Measurements from ENCODE around the gene NKD1.
"Not testable (repeated sequence)": the region's sequence is repeated elsewhere in the genome, so short reads cannot be mapped to it uniquely, and the experiment has no call there.

Gene NKD1

GRCh38 chr16:50520451-50521245, 27.5 kb upstream of the NKD1 start:
- DNase-seq (ENCODE audit: low read depth in 2 of 2): no peak

GRCh38 chr16:50521246-50521900, 26.8 kb upstream of the NKD1 start:
- DNase-seq (ENCODE audit: low read depth in 2 of 2): no peak

GRCh38 chr16:50522324-50522723, 25.9 kb upstream of the NKD1 start:
- DNase-seq (ENCODE audit: low read depth in 2 of 2): no peak

- no peak for DNase-seq (ENCODE audit: low read depth in 2 of 2)
Observed at GRCh38 chr16:50523710-50524109, 24.5 kb upstream of the NKD1 start.

- no peak for DNase-seq (ENCODE audit: low read depth in 2 of 2)
Observed at GRCh38 chr16:50525262-50525661, 22.9 kb upstream of the NKD1 start.

GRCh38 chr16:50525716-50526115, 22.5 kb upstream of the NKD1 start:
- DNase-seq (ENCODE audit: low read depth in 2 of 2): no peak

GRCh38 chr16:50526249-50526648, 21.9 kb upstream of the NKD1 start:
- no peak for DNase-seq (ENCODE audit: low read depth in 2 of 2)

GRCh38 chr16:50526796-50527195, 21.4 kb upstream of the NKD1 start:
- no peak for DNase-seq (ENCODE audit: low read depth in 2 of 2)

- no peak for DNase-seq (ENCODE audit: low read depth in 2 of 2)
Observed at GRCh38 chr16:50528820-50529219, 19.4 kb upstream of the NKD1 start.

GRCh38 chr16:50529334-50529733, 18.9 kb upstream of the NKD1 start:
- no peak for DNase-seq (ENCODE audit: low read depth in 2 of 2)

GRCh38 chr16:50530277-50531236, 17.6 kb upstream of the NKD1 start:
- DNase-seq (ENCODE audit: low read depth in 2 of 2): no peak

GRCh38 chr16:50531359-50531758, 16.8 kb upstream of the NKD1 start:
- DNase-seq (ENCODE audit: low read depth in 2 of 2): no peak

- DNase-seq (ENCODE audit: low read depth in 2 of 2): no peak
Observed at GRCh38 chr16:50531901-50532300, 16.3 kb upstream of the NKD1 start.

GRCh38 chr16:50532576-50532975, 15.6 kb upstream of the NKD1 start:
- no peak for DNase-seq (ENCODE audit: low read depth in 2 of 2)

- no peak for DNase-seq (ENCODE audit: low read depth in 2 of 2)
Observed at GRCh38 chr16:50533317-50533716, 14.9 kb upstream of the NKD1 start.

- no peak for DNase-seq (ENCODE audit: low read depth in 2 of 2)
Observed at GRCh38 chr16:50534091-50534490, 14.1 kb upstream of the NKD1 start.

- DNase-seq (ENCODE audit: low read depth in 2 of 2): no peak
Observed at GRCh38 chr16:50534556-50534955, 13.6 kb upstream of the NKD1 start.

GRCh38 chr16:50534958-50535357, 13.2 kb upstream of the NKD1 start:
- DNase-seq (ENCODE audit: low read depth in 2 of 2): no peak

- DNase-seq (ENCODE audit: low read depth in 2 of 2): no peak
Observed at GRCh38 chr16:50535506-50536257, 12.5 kb upstream of the NKD1 start.

GRCh38 chr16:50536258-50536645, 11.9 kb upstream of the NKD1 start:
- DNase-seq (ENCODE audit: low read depth in 2 of 2): not testable (repeated sequence)

GRCh38 chr16:50537533-50538290, 10.5 kb upstream of the NKD1 start:
- no peak for DNase-seq (ENCODE audit: low read depth in 2 of 2)
